ENCODE measurements around the gene SNRPD3.

DNA sequence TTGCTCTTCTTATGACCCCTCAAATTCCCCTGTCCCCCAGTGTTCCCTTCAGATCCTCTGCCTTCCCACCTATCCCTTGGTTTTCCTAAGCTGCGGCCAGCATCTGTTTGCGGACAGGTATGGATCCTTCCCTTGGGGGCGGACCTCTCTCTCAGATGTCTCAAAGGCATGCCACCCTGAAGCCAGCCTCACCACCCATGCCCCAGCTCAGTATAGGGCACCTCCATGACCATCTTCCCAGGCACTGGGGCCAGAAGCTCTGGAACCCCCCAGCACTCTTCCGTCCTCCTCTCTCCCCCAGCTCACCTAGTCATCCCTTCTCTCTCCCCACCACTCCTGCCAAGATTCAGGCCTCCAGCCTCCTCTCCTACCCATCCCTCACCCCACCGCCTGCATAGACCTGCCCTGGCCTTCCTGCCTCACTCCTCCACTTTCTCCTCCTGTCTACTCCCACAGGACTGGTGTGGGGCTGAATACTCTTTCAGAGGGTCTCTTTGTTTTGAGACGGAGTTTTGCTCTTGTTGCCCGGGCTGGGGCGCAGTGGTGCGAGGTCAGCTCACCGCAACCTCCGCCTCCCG, 34.9 kb downstream of the SNRPD3 start:
- TF ChIP-seq, protein P1, sequence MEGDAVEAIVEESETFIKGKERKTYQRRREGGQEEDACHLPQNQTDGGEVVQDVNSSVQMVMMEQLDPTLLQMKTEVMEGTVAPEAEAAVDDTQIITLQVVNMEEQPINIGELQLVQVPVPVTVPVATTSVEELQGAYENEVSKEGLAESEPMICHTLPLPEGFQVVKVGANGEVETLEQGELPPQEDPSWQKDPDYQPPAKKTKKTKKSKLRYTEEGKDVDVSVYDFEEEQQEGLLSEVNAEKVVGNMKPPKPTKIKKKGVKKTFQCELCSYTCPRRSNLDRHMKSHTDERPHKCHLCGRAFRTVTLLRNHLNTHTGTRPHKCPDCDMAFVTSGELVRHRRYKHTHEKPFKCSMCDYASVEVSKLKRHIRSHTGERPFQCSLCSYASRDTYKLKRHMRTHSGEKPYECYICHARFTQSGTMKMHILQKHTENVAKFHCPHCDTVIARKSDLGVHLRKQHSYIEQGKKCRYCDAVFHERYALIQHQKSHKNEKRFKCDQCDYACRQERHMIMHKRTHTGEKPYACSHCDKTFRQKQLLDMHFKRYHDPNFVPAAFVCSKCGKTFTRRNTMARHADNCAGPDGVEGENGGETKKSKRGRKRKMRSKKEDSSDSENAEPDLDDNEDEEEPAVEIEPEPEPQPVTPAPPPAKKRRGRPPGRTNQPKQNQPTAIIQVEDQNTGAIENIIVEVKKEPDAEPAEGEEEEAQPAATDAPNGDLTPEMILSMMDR (IDR thresholded peaks at IDR 0.05) = no peak
- TF ChIP-seq POLR2A (IDR thresholded peaks at IDR 0.05) = no peak
- TF ChIP-seq POLR2AphosphoS5 (IDR thresholded peaks at IDR 0.05; ENCODE audit: insufficient read depth in 1 of 2, low read depth in 1 of 2) = no peak
